Measurements from ENCODE around the gene ATRAID.

The ATRAID gene

GRCh38 chr2:27199241-27199640, 12.6 kb upstream of the ATRAID start:
- Histone ChIP-seq H3K36me3 (peaks cover 24 to 51% (median 39%) of the 10 kb centered on the region in 3 donors), H3K4me3 (no peak overlapping the region), H3K4me1 (no peaks in the 10 kb centered on the region), H3K27ac (no peak overlapping the region), H3K9me3 (no peaks in the 10 kb centered on the region), H3K27me3 (peaks cover 0 to 6% of the 10 kb centered on the region in 2 donors)
- DNase-seq: no peak
- intact Hi-C loops (cut with DNase I; ENCODE audit: low total_unique reads): no loop called here
- TF ChIP-seq CTCF (IDR thresholded peaks at IDR 0.05): no peak

GRCh38 chr2:27201675-27202074, 10.2 kb upstream of the ATRAID start:
- Histone ChIP-seq H3K4me1 (no peaks in the 10 kb centered on the region), H3K27ac (no peak overlapping the region), H3K4me3 (no peak overlapping the region), H3K36me3 (peaks cover 39 to 76% (median 53%) of the 10 kb centered on the region in 3 donors), H3K9me3 (no peaks in the 10 kb centered on the region), H3K27me3 (no peaks in the 10 kb centered on the region)
- intact Hi-C loops (cut with DNase I; ENCODE audit: low total_unique reads): no loop called here
- no peak for DNase-seq
- no peak for TF ChIP-seq CTCF (IDR thresholded peaks at IDR 0.05)

- Histone ChIP-seq H3K9me3 (no peaks in the 10 kb centered on the region), H3K27me3 (no peaks in the 10 kb centered on the region), H3K27ac (no peak overlapping the region), H3K4me1 (no peaks in the 10 kb centered on the region), H3K4me3 (no peak overlapping the region), H3K36me3 (peaks cover 48 to 87% (median 62%) of the 10 kb centered on the region in 3 donors)
- no peak for DNase-seq
- no peak for TF ChIP-seq CTCF (IDR thresholded peaks at IDR 0.05)
- intact Hi-C loops (cut with DNase I; ENCODE audit: low total_unique reads): loop anchor here (1.0 kb wide), 1 partner anchor 102 kb away; no protein-coding TSS in a partner anchor
Measured at GRCh38 chr2:27202854-27203253, 9.0 kb upstream of the ATRAID start.

GRCh38 chr2:27203741-27204140, 8.1 kb upstream of the ATRAID start:
- DNase-seq: no peak
- Histone ChIP-seq H3K27ac (no peak overlapping the region), H3K27me3 (no peaks in the 10 kb centered on the region), H3K36me3 (peaks cover 54 to 96% (median 68%) of the 10 kb centered on the region in 3 donors), H3K4me1 (no peaks in the 10 kb centered on the region), H3K4me3 (no peak overlapping the region), H3K9me3 (no peaks in the 10 kb centered on the region)
- intact Hi-C loops (cut with DNase I; ENCODE audit: low total_unique reads): loop anchor here (1.0 kb wide), 1 partner anchor 102 kb away; no protein-coding TSS in a partner anchor
- TF ChIP-seq CTCF (IDR thresholded peaks at IDR 0.05): no peak

GRCh38 chr2:27204566-27204965, 7.3 kb upstream of the ATRAID start:
- intact Hi-C loops (cut with DNase I; ENCODE audit: low total_unique reads): no loop called here
- peak in 1 of 2 donors; percentile 51 for DNase-seq

More at GRCh38 chr2:27204566-27204965, 7.3 kb upstream of the ATRAID start:
- H3K9me3 ChIP-seq: no peaks in the 10 kb centered on the region
- no peaks in the 10 kb centered on the region for H3K27me3 ChIP-seq
- H3K4me1 ChIP-seq: peaks cover 0 to 2% (median 0%) of the 10 kb centered on the region in 4 donors
- no peak overlapping the region for H3K4me3 ChIP-seq
- TF ChIP-seq CTCF (IDR thresholded peaks at IDR 0.05): no peak
- peaks cover 54 to 100% (median 68%) of the 10 kb centered on the region in 3 donors for H3K36me3 ChIP-seq
- no peak overlapping the region for H3K27ac ChIP-seq

All from tibial artery (tissue), 4 donors.